ENCODE measurements around the gene SGO2. TPM values are rescaled to one million over a fixed set of nuclear protein-coding genes. Genes with fewer than 3 reads are reported as not detected.
"Not testable (repeated sequence)": the region's sequence is repeated elsewhere in the genome, so short reads cannot be mapped to it uniquely, and the experiment has no call there.

SGO2 gene
- total RNA-seq, 1 experiment from 2014 or later = 14.2 TPM

GRCh38 chr2:200625282-200625681 lies 99.3 kb downstream of the SGO2 start:
- BruUV-seq (replicated peaks) = no TSS peak
- H3K9me3 Mint-ChIP-seq (ENCODE audit: unreplicated experiment) = no peaks in the 10 kb centered on the region
- peaks cover 44% of the 10 kb centered on the region for H3K4me1 Mint-ChIP-seq (ENCODE audit: insufficient read depth, unreplicated experiment)
- H3K27ac Mint-ChIP-seq (ENCODE audit: low read depth, unreplicated experiment) = peak overlapping the region; percentile 88
- POLR2A ChIA-PET = interaction anchor here (1.0 to 5.5 kb wide), 5 partner anchors 9 to 51 kb away, joined by 3 to 32 read pairs (median 4); no protein-coding TSS in a partner anchor
- CTCF ChIA-PET = interaction anchor here (0.8 to 2.2 kb wide), 4 partner anchors 8 to 77 kb away, joined by 3 to 9 read pairs (median 6); no protein-coding TSS in a partner anchor
- H3K4me3 Mint-ChIP-seq (ENCODE audit: unreplicated experiment) = no peak overlapping the region
- no peak for DNase-seq (ENCODE audit: unreplicated experiment)
- H3K36me3 Mint-ChIP-seq (ENCODE audit: insufficient read depth, unreplicated experiment) = peaks cover 8% of the 10 kb centered on the region
- no peak for TF ChIP-seq CTCF (IDR thresholded peaks at IDR 0.05; ENCODE audit: unreplicated experiment)
- intact Hi-C loops (cut with micrococcal nuclease) = no loop called here
- H3K27me3 Mint-ChIP-seq (ENCODE audit: insufficient read depth, unreplicated experiment) = no peaks in the 10 kb centered on the region

GRCh38 chr2:200625958-200626363 lies 100.0 kb downstream of the SGO2 start:
- intact Hi-C loops (cut with micrococcal nuclease) = no loop called here
- ChIA-PET CTCF (interaction anchor here (0.7 to 2.2 kb wide), 10 partner anchors 9 to 196 kb away, joined by 3 to 9 read pairs (median 4); no protein-coding TSS in a partner anchor), POLR2A (interaction anchor here (1.0 to 5.5 kb wide), 5 partner anchors 9 to 50 kb away, joined by 3 to 32 read pairs (median 4); no protein-coding TSS in a partner anchor)

GRCh38 chr2:200627110-200627770 lies 101.2 kb downstream of the SGO2 start:
- H3K27ac Mint-ChIP-seq (ENCODE audit: low read depth, unreplicated experiment) = no peak overlapping the region
- intact Hi-C loops (cut with micrococcal nuclease) = no loop called here
- no peak overlapping the region for H3K4me3 Mint-ChIP-seq (ENCODE audit: unreplicated experiment)
- H3K36me3 Mint-ChIP-seq (ENCODE audit: insufficient read depth, unreplicated experiment) = peaks cover 8% of the 10 kb centered on the region
- DNase-seq (ENCODE audit: unreplicated experiment) = no peak
- H3K4me1 Mint-ChIP-seq (ENCODE audit: insufficient read depth, unreplicated experiment) = peaks cover 44% of the 10 kb centered on the region
- TF ChIP-seq CTCF (IDR thresholded peaks at IDR 0.05; ENCODE audit: unreplicated experiment) = no peak
- BruUV-seq (replicated peaks) = no TSS peak
- no peaks in the 10 kb centered on the region for H3K9me3 Mint-ChIP-seq (ENCODE audit: unreplicated experiment)
- CTCF ChIA-PET = interaction anchor here (1.0 to 2.2 kb wide), 6 partner anchors 10 to 75 kb away, joined by 3 to 9 read pairs (median 5); no protein-coding TSS in a partner anchor
- H3K27me3 Mint-ChIP-seq (ENCODE audit: insufficient read depth, unreplicated experiment) = no peaks in the 10 kb centered on the region
- POLR2A ChIA-PET = interaction anchor here (5.5 kb wide), 1 partner anchor 11 kb away, joined by 32 read pairs; no protein-coding TSS in a partner anchor

More at GRCh38 chr2:200625958-200626363, 100.0 kb downstream of the SGO2 start:
- no peak for TF ChIP-seq CTCF (IDR thresholded peaks at IDR 0.05; ENCODE audit: unreplicated experiment)
- Mint-ChIP-seq H3K27ac (ENCODE audit: low read depth, unreplicated experiment) (peak overlapping the region; percentile 12), H3K4me3 (ENCODE audit: unreplicated experiment) (no peak overlapping the region), H3K36me3 (ENCODE audit: insufficient read depth, unreplicated experiment) (peaks cover 8% of the 10 kb centered on the region), H3K9me3 (ENCODE audit: unreplicated experiment) (no peaks in the 10 kb centered on the region), H3K27me3 (ENCODE audit: insufficient read depth, unreplicated experiment) (no peaks in the 10 kb centered on the region), H3K4me1 (ENCODE audit: insufficient read depth, unreplicated experiment) (peaks cover 44% of the 10 kb centered on the region)
- DNase-seq (ENCODE audit: unreplicated experiment) = no peak
- BruUV-seq (replicated peaks) = no TSS peak

- peaks cover 44% of the 10 kb centered on the region for H3K4me1 Mint-ChIP-seq (ENCODE audit: insufficient read depth, unreplicated experiment)
- H3K36me3 Mint-ChIP-seq (ENCODE audit: insufficient read depth, unreplicated experiment); H3K9me3 Mint-ChIP-seq (ENCODE audit: unreplicated experiment); H3K27me3 Mint-ChIP-seq (ENCODE audit: insufficient read depth, unreplicated experiment); BruUV-seq (replicated peaks); intact Hi-C loops (cut with micrococcal nuclease); H3K4me3 Mint-ChIP-seq (ENCODE audit: unreplicated experiment): not testable (repeated sequence)
- peak overlapping the region; percentile 10 for H3K27ac Mint-ChIP-seq (ENCODE audit: low read depth, unreplicated experiment)
- ChIA-PET CTCF (interaction anchor here (0.9 kb wide), 1 partner anchor 120 kb away, joined by 3 read pairs; no protein-coding TSS in a partner anchor), POLR2A (interaction anchor here (0.7 to 5.5 kb wide), 3 partner anchors 13 to 94 kb away, joined by 3 to 32 read pairs (median 4); no protein-coding TSS in a partner anchor)
- peak; percentile 47 for DNase-seq (ENCODE audit: unreplicated experiment)
Measured at GRCh38 chr2:200628461-200628860, 102.5 kb downstream of the SGO2 start.
